ENCODE results near the gene VWA3A.
"Not testable (repeated sequence)": the region's sequence is repeated elsewhere in the genome, so short reads cannot be mapped to it uniquely, and the experiment has no call there.

VWA3A gene

DNA sequence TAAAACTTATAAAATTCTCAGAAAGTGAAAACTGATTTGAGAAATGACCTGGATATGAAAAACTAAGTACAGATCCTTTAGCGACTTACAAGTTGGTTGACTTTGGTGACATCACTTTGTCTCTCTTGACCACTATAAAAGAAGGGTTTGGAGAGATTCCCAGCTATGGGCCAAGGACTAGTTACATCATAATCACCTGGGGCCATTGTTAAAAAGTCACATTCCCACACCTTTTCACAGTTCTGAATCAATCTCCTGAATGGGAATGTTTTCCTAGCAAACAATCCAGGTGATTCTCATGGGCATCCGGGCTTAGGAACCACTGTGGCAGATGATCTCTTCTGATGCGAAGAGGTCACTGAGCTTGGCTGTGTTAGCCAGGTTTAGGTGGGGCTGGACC lies 620 bp upstream of the VWA3A start:
- no peak for DNase-seq

DNA sequence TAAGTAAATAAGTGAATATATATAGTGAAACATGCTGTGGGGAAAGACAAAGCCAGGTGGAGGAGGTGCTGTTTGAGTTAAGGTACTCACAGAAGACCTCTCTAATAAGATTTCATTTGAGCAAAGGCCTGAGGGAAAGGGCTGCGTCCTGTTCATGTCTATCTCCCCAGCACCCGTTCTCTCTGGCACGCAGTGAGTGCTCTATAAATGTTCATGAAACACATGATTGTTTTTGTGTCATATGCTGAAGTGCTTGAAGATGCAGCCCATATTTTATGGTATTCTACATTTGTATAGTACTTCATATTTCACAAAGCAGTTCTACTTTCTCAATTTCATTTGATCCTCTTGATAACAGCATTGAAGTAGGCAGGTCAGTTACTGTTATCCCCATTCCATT lies 990 bp downstream of the VWA3A start:
- DNase-seq, result no peak

DNA sequence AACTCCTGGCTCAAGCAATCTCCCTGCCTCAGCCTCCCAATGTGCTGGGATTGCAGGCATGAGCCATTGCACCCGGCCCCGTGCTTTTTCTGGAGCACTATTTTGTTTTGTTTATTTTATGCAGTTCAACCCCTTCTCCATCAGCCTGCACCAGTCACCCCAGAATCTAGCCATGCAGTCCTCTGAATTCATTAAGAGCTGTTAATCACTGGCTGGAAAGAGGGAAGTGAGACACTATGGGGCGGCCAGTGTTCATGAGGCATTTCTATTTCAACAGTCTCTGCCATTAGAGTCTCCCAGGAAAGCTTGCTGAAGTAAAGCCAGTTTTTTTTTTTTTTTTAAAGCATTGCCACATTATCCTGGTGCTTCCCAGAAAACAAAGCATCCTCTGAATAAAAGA lies 1.7 kb downstream of the VWA3A start:
- DNase-seq, result no peak

DNA sequence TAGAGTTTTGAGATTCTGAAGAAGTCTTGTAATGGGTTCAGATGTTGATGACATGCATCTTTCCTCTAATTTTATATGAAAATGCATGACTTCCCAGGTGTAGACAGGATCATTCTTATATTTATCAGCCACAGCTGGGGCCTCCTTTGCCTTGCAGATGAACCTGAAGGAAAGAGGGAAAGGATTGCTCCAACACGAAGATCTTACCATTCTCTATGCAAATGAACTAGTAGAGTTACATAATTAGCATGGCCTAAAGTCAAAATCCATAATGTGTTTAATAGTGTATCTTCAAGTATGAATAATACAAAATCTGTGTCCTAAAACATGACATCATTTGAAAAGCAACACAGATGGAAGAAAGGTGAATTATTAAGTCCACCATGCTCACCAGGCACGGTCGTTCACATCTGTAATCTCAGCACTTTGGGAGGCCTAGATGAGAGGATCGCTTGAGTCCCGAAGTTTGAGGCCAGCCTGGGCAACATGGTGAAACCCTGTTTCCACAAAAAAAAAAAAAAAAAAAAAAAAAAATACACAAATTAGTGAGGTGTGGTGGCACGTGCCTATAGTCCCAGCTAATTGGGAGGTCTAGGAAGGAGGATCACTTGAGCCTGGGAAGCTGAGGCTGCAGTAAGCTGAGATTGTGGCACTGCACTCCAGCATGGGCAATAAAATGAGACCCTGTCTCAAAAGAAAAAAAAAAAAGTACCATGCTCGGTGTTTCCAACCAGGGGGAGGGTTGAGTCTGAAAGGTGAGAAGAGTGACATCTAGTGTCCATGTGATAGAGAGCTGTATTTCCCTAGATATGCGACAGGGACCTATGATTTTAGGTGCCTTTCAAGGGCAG lies 6.3 kb downstream of the VWA3A start:
- peak; percentile 33 for DNase-seq

DNA sequence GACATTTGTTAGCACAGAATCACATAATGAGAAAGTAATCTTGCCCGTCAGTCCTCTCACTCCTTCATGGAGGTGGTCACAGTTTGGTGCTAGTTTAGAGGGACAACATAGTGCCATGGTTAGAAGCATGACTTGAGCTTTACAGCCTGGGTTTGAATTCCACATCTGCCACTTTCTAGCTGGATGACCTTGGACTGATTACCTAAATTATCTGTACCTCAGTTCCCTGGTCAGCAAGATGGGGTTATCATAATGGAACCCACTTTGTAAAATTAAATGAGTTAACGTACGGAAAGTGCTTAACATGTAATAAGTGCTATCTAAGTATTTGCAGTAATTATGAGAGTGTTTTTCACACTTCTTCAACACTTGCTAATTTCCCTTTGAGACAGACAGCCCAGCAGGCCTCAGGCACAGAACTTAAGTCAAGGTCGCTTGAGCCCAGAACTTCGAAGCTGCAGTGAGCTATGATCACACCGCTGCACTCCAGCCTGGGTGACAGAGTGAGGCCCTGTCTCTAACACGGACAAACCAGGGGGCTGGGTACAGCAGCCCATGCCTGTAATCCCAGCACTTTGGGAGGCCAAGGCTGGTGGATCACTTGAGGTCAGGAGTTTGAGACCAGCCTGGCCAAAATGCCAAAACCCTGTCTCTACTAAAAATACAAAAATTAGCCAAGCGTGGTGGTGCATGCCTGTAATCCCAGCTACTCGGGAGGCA lies 7.1 kb downstream of the VWA3A start:
- no peak for DNase-seq

DNA sequence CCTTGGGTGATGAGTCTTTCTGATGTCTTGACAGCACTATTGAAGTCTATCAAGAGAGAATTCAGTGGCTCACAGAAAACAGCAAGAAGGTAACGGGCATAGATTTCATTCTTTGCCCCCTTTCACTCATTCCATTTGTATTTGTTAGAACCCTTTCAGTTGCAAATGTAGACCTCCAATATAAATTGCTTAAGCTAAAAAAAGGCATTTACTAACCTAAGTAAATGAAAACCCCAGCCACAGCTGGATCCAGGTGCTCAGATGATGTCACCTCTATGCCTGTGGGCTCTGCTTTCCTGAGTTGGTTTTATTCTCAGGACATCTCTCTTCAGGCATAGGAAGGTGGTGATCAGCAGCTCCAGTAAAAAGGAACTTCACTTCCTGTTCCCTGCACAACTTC lies 11.1 kb downstream of the VWA3A start:
- no peak for DNase-seq

DNA sequence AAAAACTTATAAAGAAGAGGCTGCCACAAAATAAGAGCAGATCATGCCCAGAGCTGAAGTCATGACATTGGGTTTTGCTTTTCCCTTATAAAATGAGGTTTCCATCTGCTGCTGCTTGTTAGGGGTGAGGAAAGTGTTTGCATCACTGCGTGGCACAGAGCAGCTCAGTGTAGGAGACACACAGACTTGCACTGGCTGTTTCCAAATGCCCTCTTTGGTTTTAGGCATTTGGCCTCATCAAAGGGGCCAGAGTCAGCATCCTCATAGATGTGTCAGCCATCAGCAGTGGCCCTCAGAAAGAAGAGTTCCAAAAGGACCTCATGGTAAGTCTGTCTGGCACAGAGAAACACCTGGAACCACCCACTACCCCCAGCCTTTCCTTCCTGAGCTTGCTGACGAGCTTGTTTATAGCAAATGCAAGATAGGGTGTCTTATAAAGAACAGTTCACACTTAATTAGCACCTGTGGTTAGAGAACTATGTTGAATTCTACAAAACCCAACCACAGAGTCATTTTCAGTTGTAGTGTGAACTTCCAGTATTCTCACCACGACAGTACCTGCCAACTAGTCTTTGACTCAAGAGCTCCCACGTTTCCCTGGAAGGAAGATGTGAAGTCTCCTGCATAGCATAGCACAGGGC lies 17.0 kb downstream of the VWA3A start:
- DNase-seq, result no peak

DNA sequence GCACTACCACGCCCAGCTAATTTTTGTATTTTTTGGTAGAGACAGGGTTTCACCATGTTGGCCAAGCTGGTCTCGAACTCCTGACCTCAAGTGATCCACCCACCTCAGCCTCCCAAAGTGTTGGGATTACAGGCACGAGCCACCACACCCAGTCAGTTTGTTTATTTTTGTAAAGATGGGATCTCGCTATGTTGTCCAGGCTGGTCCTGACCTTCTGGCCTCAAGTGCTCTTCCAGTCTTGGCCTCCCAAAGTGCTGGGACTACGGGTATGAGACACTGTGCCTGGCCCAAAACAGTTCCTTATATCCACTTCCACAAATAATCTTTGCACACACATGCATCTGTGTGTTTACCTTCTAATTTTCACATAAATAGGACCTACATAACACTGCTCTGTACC lies 19.3 kb downstream of the VWA3A start:
- DNase-seq, result not testable (repeated sequence)

DNA sequence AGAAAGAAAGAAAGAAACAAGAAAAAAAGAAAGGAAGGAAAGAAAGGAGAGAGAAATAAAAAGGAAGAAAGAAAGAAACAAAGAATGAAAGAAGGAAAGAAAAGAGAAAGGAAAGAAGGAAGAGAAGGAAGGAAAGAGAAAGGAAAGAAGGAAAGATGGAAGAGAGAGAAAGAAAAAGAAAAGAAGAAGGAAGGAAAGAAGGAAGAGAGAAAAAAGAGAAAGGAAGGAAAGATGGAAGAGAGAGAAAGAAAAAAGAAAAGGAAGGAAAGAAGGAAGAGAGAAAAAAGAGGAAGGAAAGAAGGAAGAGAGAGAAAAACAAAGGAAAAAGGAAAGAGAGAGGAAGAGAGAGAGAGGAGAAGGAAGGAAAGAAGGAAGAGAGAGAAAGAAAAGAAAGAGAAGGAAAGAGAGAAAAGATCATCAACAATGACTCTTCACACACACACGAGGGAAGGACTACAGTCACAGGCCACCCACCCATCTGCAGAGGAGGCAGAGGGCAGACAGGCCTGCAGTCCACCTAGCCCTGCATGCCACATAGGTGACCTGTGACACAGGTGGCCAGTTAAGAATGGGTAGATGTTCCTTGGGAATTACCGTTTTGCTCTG lies 23.9 kb downstream of the VWA3A start:
- DNase-seq, result no peak

DNA sequence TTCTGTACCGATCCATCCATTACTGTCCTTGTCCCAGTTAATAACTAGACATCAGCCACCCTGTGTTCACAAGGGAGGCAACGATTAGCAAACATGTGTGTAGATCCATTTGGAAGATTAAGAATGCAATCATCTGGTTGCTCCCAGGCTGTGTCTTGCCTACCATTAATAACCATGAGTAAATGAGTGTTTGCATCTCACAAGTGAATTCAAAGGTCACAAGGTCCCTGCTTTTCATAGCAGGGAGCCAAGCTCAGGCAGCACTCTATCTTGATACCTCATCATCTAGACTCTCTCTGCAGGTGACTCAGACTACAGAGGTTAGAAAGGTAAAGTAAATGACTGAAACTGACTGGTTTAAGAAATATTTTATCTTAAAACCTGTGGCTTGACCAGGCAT lies 25.3 kb downstream of the VWA3A start:
- no peak for DNase-seq

DNA sequence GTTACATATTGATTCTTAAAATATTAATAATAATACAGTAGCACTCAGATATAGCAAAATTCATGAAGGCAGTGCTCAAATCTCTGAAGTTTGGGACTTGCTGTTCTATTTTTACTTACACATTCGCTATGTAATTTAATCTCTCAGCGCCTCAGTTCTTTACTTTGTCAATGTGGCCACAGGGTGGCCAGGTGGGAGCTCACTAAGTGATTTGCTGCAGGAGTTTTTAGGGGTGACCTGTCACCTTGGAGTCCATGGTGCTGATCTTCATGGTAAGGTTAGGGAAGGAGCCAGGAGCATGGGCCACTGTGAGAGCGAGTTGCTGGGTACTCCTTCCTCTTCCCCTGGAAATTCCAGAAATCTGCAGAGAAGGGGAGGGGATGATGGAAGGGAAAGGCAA lies 28.1 kb downstream of the VWA3A start:
- no peak for DNase-seq

DNA sequence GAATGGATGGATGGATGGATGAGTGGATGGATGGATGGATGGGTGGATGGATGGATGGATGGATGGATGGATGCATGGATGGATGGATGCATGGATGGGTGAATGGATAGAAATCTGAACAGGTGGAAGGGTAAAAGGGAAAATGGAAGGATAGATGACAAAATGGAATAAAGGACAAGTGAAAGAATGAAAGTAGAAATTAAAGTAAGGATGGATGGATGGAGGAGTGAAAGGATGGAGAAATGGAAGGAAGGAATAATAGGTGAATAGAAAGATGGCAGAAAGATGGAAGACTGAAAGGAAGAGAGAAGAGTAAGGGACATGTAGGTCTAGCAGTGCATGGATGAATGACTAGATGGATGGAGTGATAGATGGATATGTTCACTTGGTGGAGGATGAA lies 29.9 kb downstream of the VWA3A start:
- no peak for DNase-seq

DNA sequence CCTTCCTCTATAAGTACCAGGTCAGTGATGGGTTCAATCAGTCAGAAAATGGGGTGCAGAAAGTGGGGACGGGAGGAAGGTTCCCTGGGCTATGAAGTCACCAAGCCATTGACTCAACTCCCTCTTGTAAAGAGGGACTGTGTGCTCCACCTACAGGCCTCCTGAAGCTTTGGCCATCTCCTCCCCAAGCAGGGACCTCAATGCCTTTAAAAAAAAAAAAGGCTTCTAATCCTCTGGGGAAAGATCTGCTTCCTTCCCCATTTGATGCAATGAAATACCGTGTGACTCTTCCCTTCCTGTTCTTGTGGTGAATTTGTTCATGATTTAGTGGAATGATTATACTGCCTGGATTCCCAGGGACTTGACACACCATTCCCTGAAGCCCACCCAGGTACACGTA lies 30.8 kb downstream of the VWA3A start:
- DNase-seq, result no peak

DNA sequence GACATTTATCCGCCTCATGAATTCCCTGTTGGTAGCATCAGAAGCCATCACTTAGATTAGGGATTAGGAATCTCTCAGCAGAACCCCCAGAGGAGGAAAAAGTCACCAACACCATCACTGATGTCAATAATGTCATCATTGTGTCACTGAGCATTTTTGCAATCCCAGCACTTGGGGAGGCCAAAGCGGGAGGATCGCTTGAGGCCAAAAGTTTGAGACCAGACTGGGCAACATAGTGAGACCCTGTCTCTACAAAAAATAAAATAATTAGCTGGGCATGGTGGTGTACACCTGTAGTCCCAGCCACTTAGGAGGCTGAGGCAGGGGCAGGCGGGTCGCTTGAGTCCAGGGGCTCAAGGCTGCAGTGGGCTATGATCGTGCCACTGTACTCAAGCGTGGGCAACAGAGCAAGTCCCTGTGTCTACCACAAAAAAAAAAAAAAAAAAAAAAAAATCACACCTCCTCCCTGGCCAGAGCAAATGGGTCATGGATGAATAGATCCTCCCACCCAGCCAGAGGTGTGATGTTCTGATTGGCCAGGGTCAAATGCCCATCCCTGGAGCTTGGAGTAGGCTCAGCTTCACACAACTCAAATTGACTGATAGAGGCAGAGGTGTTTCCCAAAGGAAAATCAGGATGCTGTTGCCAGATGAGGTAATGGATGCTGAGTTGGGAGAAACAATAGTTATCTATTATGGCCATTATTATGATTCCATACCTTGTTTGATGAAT lies 31.6 kb downstream of the VWA3A start:
- no peak for DNase-seq

DNA sequence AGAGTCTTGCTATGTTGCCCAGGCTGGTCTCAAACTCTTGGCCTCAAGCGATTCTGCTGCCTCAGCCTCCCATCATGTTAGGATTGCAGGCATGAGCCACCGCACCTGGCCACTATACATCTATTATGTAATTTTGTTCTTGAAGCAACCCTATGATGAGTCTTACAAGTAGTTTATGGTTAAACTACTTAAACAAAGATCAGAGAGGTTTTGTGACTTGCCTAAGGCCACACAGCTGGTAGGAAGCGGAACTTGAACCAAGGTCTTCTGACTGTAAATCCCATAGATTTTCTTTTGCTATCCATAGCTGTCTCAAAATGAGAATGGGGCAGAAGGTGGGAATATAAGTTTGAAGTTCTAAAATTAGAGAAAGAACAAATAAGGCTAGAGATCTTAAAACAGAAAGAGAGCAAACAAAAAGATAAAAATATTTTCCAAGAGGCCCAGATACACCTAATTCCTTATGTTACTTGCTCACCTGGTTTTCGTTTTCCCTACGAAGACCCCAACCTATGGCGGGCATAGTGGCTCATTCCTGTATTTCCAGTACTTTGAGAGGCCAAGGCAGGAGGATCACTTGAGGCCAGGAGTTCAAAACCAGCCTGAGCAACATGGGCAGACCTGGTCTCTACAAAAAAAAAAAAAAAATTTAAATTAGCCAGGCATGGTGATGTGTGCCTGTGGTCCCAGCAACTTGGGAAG lies 32.4 kb downstream of the VWA3A start:
- no peak for DNase-seq

DNA sequence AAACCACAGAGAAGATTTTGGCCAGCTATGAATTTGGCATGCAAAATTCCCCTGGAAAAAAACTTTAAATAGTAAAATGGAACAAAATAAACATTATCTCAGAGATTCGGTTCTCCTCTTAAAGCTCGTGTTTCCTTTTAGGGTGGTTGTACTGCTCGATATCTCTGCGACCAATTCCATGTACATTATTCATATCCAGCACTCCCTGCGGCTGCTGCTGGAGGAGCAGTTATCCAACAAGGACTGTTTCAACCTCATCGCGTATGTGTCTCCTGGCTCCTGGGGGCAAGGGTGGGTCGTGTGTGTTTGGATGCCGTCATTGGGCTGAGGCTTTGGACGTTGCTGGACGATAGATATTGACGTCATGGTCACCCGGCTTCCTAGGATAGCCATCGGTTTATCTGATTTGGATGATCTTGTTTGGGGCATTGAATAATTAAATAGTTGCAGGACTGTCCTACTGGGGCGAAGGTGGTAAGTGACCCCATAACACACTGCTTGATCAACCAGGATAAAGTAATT lies 33.8 kb downstream of the VWA3A start:
- no peak for DNase-seq

DNA sequence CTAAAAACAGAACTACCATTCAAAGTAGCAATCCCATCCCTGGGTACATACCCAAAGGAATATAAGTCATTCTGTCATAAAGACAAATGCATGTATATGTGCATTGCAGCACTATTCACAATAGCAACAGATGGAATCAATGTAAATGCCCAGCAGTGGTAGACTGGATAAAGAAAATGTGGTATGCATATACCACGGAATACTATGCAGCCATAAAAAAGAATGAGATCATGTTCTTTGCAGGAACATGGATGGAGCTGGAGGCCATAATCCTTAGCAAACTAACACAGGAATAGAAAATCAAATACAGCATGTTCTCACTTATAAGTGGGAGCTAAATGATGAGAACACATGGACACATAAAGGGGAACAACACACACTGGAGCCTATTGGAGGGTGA lies 36.2 kb downstream of the VWA3A start:
- not testable (repeated sequence) for DNase-seq

DNA sequence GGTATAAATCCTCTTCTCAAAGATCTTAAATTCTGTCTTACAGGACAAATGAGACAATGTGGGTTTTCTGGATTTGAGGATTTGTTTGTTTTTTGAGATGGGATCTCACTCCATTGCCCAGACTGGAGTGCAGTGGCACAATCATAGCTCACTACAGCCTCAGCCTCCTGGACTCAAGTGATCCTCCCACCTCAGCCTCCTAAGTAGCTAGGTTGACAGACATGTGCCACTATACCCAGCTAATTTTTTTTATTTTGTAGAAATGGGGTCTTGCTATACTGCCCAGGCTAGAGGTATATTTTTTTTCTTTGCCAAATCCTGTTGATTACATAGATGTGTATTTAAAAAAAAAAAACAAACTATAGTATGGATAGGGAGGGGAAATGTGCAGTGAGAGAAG lies 38.2 kb downstream of the VWA3A start:
- no peak for DNase-seq

DNA sequence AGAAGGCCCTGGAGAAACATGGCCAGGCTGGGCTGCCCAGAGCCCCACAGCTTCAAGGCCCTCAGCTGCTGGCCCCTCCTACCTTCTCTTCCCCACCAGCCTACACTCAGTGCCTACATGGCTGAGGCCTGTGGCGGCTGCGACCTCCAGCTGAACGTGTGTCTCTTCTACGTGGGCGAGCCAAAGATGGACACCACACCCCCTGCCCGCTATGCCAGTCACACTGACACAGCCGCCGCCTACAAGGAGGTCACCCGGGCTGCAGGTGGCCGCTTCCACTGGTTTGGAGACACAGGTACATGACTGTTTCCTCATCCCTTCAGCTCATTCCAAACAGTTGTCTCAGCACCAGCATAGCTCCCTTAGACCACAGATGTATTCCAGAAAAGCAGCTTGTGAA lies 40.5 kb downstream of the VWA3A start:
- no peak for DNase-seq

DNA sequence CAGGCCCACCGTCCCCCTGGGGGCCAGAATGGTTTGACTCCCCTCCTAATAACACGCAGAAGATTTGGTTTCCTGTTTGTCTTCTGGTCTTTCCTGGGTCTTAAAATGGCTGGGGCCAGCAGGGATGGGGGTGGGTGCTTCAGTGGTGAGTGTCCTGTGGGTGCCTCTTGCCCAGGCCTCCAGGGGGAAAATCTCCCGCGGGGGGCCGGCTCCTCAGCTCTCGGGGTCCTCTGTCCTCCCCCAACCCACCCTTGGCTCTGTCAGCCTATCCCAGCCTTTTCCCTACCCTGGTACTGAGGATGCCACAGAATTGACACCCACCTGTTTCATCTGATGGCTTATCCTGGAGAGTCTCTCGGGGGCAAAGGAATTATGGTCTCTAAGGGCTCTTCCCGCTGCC lies 46.1 kb downstream of the VWA3A start:
- DNase-seq, result no peak

DNA sequence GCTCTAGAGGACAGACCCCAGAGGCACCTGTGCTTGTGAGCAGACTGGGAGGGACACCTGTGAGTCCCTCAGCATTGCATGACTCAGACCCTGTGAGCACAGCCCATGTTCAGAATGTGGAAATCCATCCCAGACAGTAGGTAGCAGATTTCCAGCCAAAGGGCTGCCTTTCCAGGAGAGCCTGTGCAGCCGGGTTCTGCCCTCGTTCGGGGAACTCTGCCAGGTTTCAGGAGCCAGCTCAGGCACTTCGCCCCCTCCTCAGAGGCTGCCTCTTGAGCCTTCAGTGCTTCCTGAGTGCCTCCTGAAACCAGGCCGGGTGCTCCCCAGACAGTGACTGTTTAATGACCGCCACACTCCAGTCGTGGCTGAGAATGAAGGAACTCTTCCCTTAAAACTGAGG lies 46.7 kb downstream of the VWA3A start:
- no peak for DNase-seq

DNA sequence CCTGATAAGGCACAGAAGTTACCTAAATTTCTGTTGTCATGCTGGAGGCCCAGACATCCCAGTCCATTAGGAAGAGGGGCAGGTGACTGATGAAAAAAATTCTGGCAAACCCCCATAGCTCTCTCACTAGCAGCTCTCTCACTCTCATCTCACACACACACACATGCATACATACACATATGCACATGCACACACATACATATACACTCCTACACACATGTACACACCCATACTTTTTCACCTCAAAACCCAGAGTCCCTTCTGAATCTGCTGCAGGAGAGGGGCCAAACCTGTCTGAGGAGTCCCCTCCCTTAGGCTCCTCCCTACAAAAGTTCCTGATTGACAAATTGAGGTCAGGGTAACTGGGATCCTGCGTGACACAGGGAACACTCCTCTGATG lies 47.4 kb downstream of the VWA3A start:
- no peak for DNase-seq

All from DMS153 (cell line).